ENCODE measurements around the gene CNKSR2.

Gene CNKSR2

DNA sequence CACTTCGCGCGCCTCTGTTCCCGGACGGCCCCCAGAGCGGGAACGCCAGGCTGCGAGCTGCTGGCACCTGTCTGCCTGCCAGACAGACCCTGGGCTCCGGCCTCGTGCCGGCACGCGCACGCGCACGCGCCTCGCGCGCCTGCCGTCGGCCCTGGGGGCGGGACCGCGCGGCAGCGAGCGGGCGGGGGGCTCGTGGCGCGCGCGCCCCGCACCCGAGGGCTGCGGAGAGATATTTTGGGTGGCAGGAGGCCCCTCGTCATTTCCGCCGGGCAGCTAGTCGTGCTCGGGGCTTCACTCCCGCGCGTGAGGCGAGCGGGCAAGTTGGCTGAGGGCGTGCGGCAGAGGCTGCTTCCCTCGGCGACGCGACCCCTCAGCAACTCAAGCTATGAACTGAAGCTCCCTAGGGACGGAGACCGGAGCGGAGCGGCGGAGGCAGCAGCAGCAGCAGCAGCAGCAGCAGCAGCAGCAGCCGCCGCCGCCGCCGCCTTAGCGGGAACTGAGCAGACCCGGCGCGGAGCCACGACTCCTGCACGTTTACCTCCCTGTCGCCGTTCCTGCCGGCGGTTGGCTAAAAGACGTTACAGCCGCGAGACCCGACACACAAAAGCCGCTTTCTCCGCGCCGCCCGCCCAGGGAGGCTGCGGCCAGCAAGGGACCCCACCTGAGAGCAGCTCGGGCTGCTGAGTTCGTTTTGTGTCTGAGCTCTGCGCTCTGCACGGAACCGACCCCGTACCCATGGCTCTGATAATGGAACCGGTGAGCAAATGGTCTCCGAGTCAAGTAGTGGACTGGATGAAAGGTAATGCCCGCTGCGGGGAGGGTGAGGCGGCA lies at the start of gene CNKSR2:
Gene CNKSR2, plus strand, starts transcription at position 256 of the 831 bp plus-strand sequence. Its CDS starts 480 bp downstream, at position 736.
- intact Hi-C loops (cut with DNase I), result no loop called here
- DNase-seq, result peak; percentile 4 to 78 (median 60)

DNA sequence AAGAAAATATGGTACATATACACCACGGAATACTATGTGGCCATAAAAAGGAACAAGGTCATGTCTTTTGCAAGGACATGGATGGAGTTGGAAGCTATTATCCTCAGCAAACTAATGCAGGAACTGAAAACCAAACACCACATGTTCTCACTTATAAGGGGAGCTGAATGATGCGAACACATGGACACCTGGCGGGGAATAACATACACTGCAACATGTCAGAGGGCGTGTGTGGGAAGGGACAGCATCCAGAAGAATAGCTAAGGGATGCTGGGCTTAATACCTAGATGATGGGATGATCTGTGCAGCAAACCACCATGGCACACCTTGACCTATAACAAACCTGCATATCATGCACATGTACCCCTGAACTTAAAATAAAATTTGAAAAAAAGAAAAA lies 19.5 kb upstream of the CNKSR2 start:
- intact Hi-C loops (cut with DNase I), result no loop called here
- no peak for DNase-seq

DNA sequence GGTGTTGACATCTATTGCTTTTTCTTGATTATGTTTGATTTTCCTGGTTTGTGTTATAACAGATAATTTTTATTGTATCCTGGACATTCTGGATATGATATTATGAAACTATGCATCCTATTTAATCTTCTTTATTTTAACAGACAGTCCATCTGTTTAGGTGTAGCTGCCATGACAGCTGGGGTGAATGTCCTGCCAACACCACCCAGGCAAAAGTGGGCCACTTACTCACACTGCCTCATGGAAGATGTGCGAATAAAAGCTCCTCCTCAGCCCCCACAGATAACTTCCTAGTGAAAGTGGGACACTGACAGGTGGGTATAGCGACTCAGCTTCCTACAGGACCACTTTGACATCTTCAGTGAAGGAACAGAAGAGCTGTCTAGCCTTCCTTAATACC lies 18.4 kb upstream of the CNKSR2 start:
- intact Hi-C loops (cut with DNase I), result no loop called here
- DNase-seq, result no peak

DNA sequence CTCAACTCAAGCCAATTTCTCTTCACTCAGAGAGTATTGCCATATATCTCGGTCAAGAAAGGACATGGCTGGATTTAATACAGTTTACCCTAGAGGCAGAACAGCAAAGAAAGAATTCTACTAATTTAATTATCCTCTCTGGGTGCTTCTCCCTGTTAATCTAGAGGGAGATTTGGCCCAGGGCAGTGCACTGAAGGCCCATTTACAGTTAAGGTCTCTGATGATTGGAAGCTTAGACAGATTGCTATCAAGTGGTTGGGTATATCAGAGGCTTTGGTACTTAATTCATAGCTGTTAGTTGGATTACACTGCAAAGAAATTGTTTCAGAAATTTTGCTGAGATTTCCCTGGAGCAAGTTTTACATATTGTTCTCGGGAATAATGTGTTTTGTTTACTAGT lies 4.6 kb upstream of the CNKSR2 start:
- DNase-seq, result no peak
- intact Hi-C loops (cut with DNase I), result no loop called here

DNA sequence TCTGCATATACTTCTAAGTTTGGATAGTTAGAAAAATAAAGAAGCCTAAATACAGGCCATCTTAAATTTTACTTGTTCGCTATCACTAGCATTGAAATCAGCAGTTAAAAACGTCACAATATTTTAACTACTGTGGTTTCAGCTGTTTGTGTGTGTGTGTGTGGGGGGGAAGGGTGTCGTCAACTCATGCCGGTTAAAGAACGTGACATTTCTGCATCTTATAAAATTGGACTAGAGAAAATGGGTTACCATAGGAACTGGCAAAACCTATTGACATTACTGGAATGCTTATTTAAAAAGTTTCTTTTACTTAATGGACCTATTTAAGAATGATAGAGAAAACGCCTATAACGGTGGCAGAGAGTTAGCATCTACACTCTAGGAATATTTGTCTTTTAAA lies 1.2 kb upstream of the CNKSR2 start:
- intact Hi-C loops (cut with DNase I), result no loop called here
- DNase-seq, result no peak

DNA sequence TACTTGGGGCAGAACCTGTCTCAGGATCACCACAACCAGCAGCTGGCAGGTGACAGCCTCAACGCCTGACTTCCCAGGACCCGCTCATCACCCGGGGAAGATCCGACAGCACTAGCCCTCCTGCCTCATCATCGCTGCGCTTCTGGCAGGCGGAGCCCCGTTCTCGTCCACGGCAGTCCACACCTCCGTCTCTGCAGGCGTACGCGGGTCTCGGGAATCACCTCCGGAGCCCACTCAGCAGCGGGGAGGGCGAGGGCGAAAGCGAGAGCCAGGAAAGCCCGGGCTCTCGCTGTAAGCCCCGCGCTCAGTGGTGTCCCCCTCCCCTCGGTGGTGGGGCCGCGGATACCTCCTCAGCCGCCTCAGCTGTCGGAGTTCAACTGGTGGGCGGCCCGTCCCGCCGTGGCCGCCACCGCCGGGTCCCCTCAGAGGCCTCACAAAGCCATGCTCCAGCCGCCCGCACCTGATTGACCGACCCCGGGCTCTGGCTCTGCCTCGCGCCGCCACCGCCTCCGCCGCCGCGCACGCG lies 518 bp upstream of the CNKSR2 start:
- intact Hi-C loops (cut with DNase I), result no loop called here
- DNase-seq, result peak in 26 of 42 donors; percentile 2 to 45 (median 16)

DNA sequence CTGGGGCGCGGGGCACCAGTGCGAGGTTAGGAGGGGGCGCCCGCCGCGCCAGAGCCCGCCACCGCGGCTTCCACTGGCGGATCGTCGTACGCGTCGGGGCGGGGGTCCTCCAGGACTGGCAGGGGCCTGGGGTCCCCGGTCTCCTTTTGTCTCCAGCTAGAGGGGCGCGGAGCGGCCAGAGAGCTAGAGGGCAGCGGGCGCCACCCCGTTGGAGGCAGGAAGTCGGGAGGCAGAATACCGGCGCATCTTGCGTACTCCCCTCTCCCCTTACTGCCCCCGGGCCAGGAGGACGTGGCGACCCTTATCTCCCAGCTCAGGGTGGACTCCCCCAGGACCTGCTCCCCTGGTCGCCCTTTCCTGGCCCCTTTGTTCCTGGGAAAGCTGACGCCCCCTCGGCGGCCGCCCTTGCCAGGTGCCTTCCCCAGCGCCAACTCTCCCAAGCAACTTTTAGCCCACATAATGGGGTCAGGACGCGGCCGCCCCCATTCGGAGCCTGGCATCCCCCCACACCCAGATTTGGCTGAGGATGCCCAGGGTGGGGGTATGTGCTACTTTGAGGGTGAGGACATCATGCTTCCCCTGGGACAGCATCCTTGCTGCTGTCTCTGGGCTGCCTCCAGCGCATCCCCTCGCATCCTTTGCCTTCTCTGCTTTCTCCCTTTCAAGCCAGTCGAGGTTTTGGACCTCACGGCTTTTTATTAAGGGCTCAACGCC lies 933 bp downstream of the CNKSR2 start:
- intact Hi-C loops (cut with DNase I), result no loop called here
- peak in 2 of 42 donors; percentile 15 to 29 for DNase-seq

DNA sequence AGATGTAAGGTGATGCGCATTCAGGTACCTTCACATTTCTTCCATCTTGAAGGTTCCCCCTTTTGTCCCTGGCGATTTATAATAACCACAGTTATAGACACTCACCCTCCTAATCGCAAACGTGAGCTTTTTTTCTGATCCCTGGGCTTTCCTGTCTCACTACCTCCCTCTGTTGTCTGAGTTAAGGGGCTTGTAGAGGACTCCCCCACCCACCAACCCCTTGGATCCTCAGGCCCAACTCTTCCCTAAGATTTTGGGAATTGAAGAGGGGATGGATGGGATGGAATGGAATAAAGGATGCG lies 1.4 kb downstream of the CNKSR2 start:
- peak in 1 of 42 donors; percentile 41 for DNase-seq

DNA sequence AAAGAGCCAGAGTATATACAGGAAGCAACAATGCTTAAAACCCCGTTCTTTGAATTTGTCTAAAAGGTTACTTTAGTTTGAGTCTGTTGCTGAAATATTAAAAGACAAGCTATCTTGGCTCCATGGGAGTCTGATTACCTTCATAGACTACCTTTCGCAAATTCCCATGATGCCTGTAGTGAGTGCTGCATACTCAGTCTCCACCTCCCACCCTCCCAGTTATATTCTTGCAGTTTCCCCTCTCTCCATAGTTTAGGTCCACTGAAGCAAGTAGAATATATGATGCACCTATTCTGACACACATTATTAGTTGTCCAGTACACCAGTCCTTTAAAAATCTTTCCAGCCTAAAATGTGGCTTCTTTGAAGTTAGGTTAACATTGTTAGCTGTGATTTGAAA lies 2.4 kb downstream of the CNKSR2 start:
- intact Hi-C loops (cut with DNase I), result no loop called here
- DNase-seq, result peak in 4 of 42 donors; percentile 3 to 43 (median 28)

More for the DNA sequence above, 1.4 kb downstream of the CNKSR2 start:
- intact Hi-C loops (cut with DNase I), result no loop called here

DNA sequence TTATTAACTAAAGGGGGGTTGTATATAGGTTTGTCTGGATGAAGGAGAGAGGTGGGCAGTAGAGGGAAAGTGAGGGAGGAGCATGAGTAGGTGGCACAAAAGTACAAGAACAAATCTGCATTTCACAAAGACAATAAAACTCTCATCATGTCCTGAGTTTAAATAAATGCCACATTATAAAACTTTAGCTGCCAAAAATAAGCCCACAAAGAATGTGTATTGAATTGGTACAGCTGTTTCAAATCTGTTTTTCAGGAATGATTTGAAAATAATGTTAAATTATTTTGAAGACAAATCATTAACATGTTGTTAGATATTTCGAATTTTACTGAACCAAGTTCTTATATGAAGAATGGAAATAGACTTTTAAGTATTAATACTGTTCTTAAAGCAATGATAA lies 5.8 kb downstream of the CNKSR2 start:
- no peak for DNase-seq
- intact Hi-C loops (cut with DNase I), result no loop called here

DNA sequence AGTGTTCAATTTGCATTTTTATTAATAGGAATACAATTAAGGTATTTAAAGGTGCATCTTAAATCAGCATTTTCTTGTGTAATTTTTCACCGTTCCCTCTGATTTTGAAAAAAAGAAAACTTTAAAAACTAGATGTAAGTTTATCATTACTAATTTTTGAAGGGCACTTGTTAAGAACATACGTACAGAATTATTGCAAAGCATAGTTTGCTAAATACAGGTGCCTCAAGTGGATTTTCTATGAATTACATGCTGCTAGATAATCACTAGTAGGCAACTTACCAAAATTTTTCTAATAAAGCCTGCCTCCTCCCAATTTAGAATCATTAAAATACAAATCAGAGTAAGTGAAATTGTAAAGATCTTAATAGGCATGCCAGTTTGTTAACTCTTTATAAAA lies 8.5 kb downstream of the CNKSR2 start:
- no peak for DNase-seq
- intact Hi-C loops (cut with DNase I), result no loop called here

DNA sequence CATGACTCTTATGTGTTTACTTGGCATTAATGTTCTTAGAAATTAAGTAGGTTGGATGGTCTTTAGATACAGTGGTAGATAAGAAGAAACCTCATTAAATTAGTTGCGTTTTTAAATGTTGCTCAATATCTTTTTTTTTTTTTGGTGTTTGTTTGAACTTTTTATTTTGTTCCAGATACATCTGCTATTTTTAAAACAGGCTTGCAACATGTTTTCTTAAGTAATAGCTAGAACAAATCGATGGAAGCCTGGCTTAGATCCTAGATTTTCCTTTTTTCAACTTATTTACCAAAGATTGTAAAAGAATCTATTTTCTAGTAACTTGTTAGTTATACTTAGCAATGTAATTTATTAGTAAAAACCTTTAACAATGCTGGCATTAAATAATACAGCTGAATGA lies 9.3 kb downstream of the CNKSR2 start:
- no peak for DNase-seq
- intact Hi-C loops (cut with DNase I), result no loop called here

DNA sequence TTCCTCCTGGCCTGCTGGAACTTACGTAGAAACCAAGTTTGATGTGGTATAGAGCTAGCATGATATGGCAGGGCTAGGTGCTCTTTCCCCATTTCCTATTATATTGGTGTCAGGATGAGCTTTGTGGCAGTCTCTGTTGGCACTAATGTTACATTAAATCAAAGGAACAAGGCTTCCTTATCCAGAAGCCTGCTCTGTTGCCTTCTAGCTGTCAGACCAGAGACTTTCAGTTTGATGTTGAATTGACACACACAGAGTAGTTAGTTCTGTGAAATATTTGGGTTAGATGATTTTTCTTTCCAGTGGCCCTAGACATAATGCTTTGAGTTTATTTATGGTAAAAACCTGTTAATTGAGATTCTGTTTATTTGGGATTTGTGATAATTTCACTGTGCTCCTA lies 10.0 kb downstream of the CNKSR2 start:
- intact Hi-C loops (cut with DNase I), result no loop called here
- DNase-seq, result no peak

DNA sequence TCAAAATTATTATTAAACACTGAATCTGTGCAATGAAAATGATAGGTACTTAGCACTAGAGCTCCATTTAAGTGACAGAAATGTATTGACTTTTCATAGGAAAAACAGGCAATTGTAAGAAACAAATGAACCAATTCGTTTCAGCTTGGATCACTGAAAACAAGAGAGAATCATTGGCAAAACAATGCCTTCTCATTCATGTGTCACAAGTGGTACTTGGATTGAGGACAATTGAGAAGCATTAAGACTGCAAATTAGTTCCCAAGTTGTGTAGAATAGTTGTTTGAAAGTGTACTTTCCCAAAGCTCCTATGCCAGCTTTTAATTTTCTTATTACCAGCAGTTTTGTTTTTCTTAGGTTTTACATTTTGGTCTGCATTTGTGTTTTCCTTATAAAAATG lies 20.6 kb downstream of the CNKSR2 start:
- peak in 1 of 42 donors; percentile 10 for DNase-seq
- intact Hi-C loops (cut with DNase I), result no loop called here

DNA sequence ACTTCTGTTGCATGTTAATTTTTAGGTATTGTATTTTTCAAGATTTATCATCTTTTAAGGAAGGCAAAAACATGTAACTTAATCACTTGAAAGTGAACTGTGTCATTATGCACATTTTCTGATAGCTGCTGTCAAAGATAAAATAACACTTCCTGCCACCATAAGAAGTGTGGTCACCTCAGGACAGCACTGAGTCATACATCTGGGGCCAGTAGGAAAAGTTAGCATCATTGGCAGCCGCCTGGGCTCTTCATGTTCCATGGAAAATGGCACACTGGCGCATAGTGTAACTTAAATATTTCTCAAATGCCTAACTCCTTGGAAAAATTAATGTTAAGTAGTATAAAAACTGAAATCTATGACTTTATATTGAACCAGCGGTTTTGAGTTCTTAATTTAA lies 24.2 kb downstream of the CNKSR2 start:
- DNase-seq, result no peak
- intact Hi-C loops (cut with DNase I), result no loop called here

DNA sequence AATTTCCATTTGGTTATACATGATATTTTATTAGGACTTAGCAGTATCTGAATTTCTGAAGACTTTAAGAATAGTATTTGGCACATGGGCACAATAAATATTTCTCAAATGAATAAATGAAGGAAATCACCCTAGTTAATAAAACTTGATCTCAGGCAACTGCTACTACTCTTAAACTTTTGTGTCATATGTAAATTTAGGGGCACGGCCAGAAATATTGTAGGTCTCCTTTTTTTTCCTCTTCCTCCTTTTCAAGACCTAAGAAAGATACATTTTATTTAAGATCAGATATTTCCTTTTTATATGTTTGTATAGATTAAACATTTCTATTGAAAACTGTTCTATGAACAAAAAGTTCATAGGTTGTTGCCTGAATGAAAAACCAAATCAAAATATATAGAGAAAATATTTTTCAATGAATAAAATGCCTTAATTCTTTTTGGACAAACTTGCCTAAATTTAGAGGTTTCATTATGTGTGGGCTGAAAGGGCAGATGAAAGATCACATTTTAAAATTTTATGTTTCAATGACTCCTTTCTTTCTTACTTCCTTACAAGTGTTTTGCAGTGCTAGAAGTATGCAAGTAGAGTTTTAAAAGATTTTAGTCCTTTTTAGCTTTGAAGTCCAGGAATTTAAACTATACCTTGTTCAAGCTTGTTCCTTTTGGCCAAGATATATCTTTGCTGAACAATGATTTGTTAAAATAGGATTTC lies 26.3 kb downstream of the CNKSR2 start:
- intact Hi-C loops (cut with DNase I), result no loop called here

DNA sequence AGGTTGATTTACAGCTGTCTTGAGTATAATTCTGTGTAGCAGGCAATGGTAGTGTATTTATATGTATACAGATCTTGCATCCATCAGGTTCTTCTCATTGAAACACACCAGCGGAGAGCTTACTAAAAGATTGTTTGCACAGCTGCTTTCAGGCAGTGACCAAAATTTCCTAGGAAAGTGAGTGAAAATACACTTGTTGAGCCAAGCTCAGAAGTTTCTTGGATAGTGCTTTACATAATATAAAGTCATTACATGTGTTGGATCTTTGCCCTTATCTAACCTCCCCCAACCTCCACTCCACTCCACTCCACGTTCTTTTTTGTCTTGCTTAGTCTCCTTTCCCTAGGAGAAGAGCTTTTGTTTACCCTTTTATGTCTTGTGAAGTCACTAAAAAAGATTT lies 34.1 kb downstream of the CNKSR2 start:
- intact Hi-C loops (cut with DNase I), result no loop called here
- no peak for DNase-seq

More for the DNA sequence above, 26.3 kb downstream of the CNKSR2 start:
- no peak for DNase-seq

DNA sequence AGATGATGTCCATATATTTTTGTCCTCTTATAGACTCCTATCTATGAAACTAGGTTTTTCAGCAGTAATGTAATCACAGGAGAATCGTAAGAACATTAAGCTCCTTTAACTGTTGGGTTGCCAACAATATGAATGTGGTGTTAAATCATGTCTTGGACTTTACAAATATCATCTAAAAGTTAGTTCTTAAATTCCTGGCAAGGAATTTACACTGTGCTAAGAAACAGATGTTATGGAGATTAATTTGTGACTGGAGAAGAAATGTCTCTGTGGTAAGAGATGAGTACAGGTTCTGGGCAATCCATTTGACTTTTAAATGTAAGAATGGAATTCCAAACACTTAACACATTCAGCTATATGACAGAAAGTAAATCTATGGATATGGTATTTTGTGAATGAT lies 34.6 kb downstream of the CNKSR2 start:
- intact Hi-C loops (cut with DNase I), result no loop called here
- no peak for DNase-seq

DNA sequence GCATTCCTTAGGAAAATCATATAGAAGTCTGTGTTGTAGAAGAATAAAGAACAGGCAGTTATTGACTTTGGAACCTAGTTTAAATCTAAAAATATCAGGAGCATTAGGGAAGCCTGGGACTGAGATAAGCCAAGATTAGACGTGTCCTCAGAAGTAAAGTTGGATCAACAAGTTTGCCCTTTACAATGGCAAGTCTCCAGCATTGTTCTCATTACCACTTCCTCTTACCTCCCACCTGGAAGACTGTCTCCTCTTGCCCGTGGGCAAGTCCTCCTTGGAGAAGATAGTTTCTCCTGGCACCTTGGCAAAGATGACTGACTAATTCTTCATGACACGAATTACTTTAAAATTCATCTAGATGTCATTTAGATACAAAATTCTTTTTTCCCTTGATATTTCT lies 37.8 kb downstream of the CNKSR2 start:
- intact Hi-C loops (cut with DNase I), result no loop called here
- no peak for DNase-seq

DNA sequence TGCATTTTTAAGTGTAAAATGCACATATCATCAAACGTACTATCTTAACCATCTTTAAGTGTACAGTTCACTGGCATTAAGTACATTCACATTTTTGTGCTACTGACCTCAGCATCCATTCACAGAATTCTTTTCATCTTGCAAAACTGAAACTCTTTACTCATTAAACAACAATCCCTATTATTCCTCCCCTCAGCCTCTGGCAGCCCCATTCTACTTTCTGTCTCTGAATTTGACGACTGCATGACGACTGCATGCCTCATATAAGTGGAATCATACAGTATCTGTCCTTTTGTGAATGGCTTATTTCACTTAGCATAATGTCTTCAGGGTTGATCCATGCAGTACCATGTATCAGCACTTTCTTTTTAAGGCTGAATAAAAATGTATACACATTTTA lies 38.7 kb downstream of the CNKSR2 start:
- no peak for DNase-seq
- intact Hi-C loops (cut with DNase I), result no loop called here
